GM12878 (cell line): Measurements from ENCODE around the gene CCS. TPM values are rescaled to one million over a fixed set of nuclear protein-coding genes. Genes with fewer than 3 reads are reported as not detected.

ENCODE experiments used
- ATAC-seq: fragments of 200-7000 bp; cut with Tn5 transposase; 3 replicates; pipeline ENCODE4 v1.9.1; 2020; ENCODE audit warnings: mild to moderate bottlenecking, moderate library complexity
- BruUV-seq: library from RNA; stranded (reverse); fragments of 400-500 nt; replicated peaks from 2 replicates; lab custom pipeline; 2021; lab: Mats Ljungman, UMichigan
- CTCF ChIA-PET: fragments of 300-600 bp; sonication (Branson Sonifier 250); formaldehyde crosslinking; extraction: SDS; loops from one replicate; lab custom pipeline; 2021; ENCODE audit warnings: inconsistent platforms; lab: Yijun Ruan, JAX
- POLR2A ChIA-PET: fragments of 350-600 bp; formaldehyde crosslinking; extraction: SDS; loops from one replicate; lab custom pipeline; 2021; ENCODE audit warnings: inconsistent platforms; lab: Charles Lee
- RAD21 ChIA-PET: fragments of 300-600 bp; sonication (Branson Sonifier 250); formaldehyde crosslinking; loops from one replicate; lab custom pipeline; 2023; ENCODE audit warnings: antibody characterized with exemption; ENCODE audit not compliant: unreplicated experiment; lab: Charles Lee
- SMC1A ChIA-PET: fragments of 300-600 bp; sonication (Branson Sonifier 250); formaldehyde crosslinking; loops from one replicate; lab custom pipeline; 2023; ENCODE audit not compliant: unreplicated experiment, uncharacterized antibody; lab: Charles Lee
- DNase-seq: peaks from one replicate; pipeline ENCODE4 v3.0.0-alpha.2; 2011; ENCODE audit warnings: low read depth, low spot score
- FAIRE-seq: peaks from 3 replicates; lab custom pipeline; 2011; peaks lifted over from hg19 to GRCh38; lab: Jason Lieb, UNC
- H2AFZ ChIP-seq: 2 replicates; pipeline ENCODE4 v1.6.0; 2011; ENCODE audit warnings: low read depth, low read length, control low read depth; ENCODE audit not compliant: control insufficient read depth
- H3K27ac ChIP-seq: 2 replicates; pipeline ENCODE4 v1.5.1; 2011; ENCODE audit warnings: control low read depth; ENCODE audit not compliant: control insufficient read depth, insufficient read depth
- H3K27me3 ChIP-seq, 2 experiments: replicated peaks in 1 of 2; 2 replicates each; pipeline versions ENCODE4 v1.6.0 to v1.6.1; 2011; ENCODE audit warnings: low read length in 1 of 2; ENCODE audit not compliant: control insufficient read depth in 2 of 2, insufficient read depth in 2 of 2
- H3K36me3 ChIP-seq, 2 experiments: 2 replicates each; pipeline ENCODE4 v1.5.1; 2011; ENCODE audit warnings: low read length in 1 of 2; ENCODE audit not compliant: control insufficient read depth in 2 of 2, insufficient read depth in 2 of 2
- H3K4me1 ChIP-seq: 2 replicates; pipeline ENCODE4 v1.6.1; 2011; ENCODE audit warnings: mild to moderate bottlenecking, low read length, moderate library complexity, mixed read lengths; ENCODE audit not compliant: control insufficient read depth, insufficient read depth
- H3K4me2 ChIP-seq: 2 replicates; pipeline ENCODE4 v1.6.0; 2011; ENCODE audit warnings: control low read depth; ENCODE audit not compliant: control insufficient read depth, insufficient read depth
- H3K4me3 ChIP-seq: fragments of 200-600 bp; sonication (generic); 2 replicates; pipeline ENCODE4 v1.5.1; 2016
- H3K79me2 ChIP-seq: 2 replicates; pipeline ENCODE4 v1.6.0; 2011; ENCODE audit warnings: low read length; ENCODE audit not compliant: control insufficient read depth, insufficient read depth
- H3K9ac ChIP-seq: 2 replicates; pipeline ENCODE4 v1.8.0; 2011; ENCODE audit warnings: low read length, control low read depth, mixed read lengths; ENCODE audit not compliant: control insufficient read depth, insufficient read depth
- H3K9me3 ChIP-seq: replicated peaks from 3 replicates; pipeline ENCODE4 v1.5.1; 2011; ENCODE audit warnings: mild to moderate bottlenecking, low read length; ENCODE audit not compliant: control insufficient read depth, insufficient read depth
- H4K20me1 ChIP-seq: 2 replicates; pipeline ENCODE4 v1.6.0; 2011; ENCODE audit not compliant: control insufficient read depth, insufficient read depth
- CBX5 ChIP-seq: sonication (generic); IDR thresholded peaks from 2 replicates; pipeline ENCODE4 v1.6.1; 2016; ENCODE audit warnings: low read depth, moderate library complexity, mild to moderate bottlenecking, inconsistent platforms
- CEBPB ChIP-seq, 2 experiments: fragments of 150-350 bp in 1 of 2; IDR thresholded peaks; 2 replicates each; pipeline ENCODE4 v1.6.1; 2012 to 2014; ENCODE audit warnings: low read depth in 2 of 2, low read length in 2 of 2, borderline replicate concordance in 1 of 2, inconsistent platforms in 1 of 2
- FOXK2 ChIP-seq: fragments of 450-650 bp; IDR thresholded peaks from 2 replicates; pipeline ENCODE4 v1.6.1; 2017; ENCODE audit warnings: mild to moderate bottlenecking, moderate library complexity
- FOXM1 ChIP-seq: IDR thresholded peaks from 2 replicates; pipeline ENCODE4 v1.6.1; 2012; ENCODE audit warnings: low read depth, mild to moderate bottlenecking, inconsistent platforms, low read length, moderate library complexity
- HCFC1 ChIP-seq: fragments of 150-350 bp; IDR thresholded peaks from 2 replicates; pipeline ENCODE4 v1.6.1; 2014; ENCODE audit warnings: low read length
- NBN ChIP-seq: fragments of 450-650 bp; IDR thresholded peaks from 2 replicates; pipeline ENCODE4 v1.6.1; 2016
- WRNIP1 ChIP-seq: IDR thresholded peaks from 2 replicates; pipeline ENCODE4 v1.6.1; 2011; ENCODE audit warnings: low read depth, low read length, improper control_type of control experiment, borderline replicate concordance
- ZBED1 ChIP-seq: IDR thresholded peaks from 2 replicates; pipeline ENCODE4 v1.6.1; 2016; ENCODE audit warnings: borderline replicate concordance
- ZNF217 ChIP-seq: fragments of 450-650 bp; IDR thresholded peaks from 2 replicates; pipeline ENCODE4 v1.6.1; 2017; ENCODE audit warnings: antibody characterized with exemption, mild to moderate bottlenecking
- WGBS: methylation state at CpG from one replicate; pipeline ENCODE4 v1.1.6; 2016; ENCODE audit warnings: low lambda C conversion rate; ENCODE audit not compliant: insufficient replicate concordance, insufficient coverage; ENCODE audit errors: missing lambda C conversion rate; 5-methylcytosine and 5-hydroxymethylcytosine counted together
- in situ Hi-C: fragments of 300-500 bp; cut with MboI; formaldehyde crosslinking; loops from 9 replicates; pipeline ENCODE4 v1.14.3; 2018; ENCODE audit warnings: mixed read lengths
- intact Hi-C: fragments of 100-400 bp; cut with micrococcal nuclease; formaldehyde crosslinking; loops from one replicate; pipeline ENCODE4 v1.14.2; 2022; ENCODE audit not compliant: unreplicated experiment
- polyA plus RNA-seq, 11 experiments: library from polyadenylated mRNA; depleted of rRNA in 4 of 11; unstranded in 6 of 11; stranded (reverse) in 5 of 11; fragments of >200 nt; fragmentation: Nextera tagmentation in 4 of 11; fragmentation: Illumina TruSeq in 1 of 11; extraction: Ambion mirVana in 4 of 11; extraction: Trizol in 1 of 11; gene quantifications; 1 replicate in 1 of 11; 2 replicates in 10 of 11; pipeline versions ENCODE4 v1.2.1 to v1.2.3, GENCODE V29; 2011 to 2016; ENCODE audit warnings: inconsistent platforms in 2 of 11, missing spikeins in 2 of 11, low read depth in 1 of 11
- total RNA-seq, 4 experiments: library from RNA; depleted of rRNA in 3 of 4; stranded (reverse); fragments of >200 nt in 3 of 4; fragmentation: Illumina TruSeq in 1 of 4; extraction: Trizol in 1 of 4; gene quantifications; 2 replicates each; pipeline versions ENCODE4 v1.2.1 to v1.2.3, GENCODE V29; 2013 to 2021
- TF ChIP-seq, protein P1 (sequence below): IDR thresholded peaks from 2 replicates; pipeline ENCODE4 v1.6.1; 2012; ENCODE audit warnings: low read length, inconsistent platforms
- TF ChIP-seq, protein P2 (sequence below): IDR thresholded peaks from 2 replicates; pipeline ENCODE4 v1.6.1; 2012; ENCODE audit warnings: mild to moderate bottlenecking, low read depth, low read length
- TF ChIP-seq, protein P3 (sequence below): fragments of 450-650 bp; IDR thresholded peaks from 2 replicates; pipeline ENCODE4 v1.6.1; 2016; ENCODE audit warnings: mild to moderate bottlenecking, moderate library complexity, borderline replicate concordance

Gene CCS
- total and polyA plus RNA-seq, 10 of the 15 experiments (the other 5 are each of a cell fraction or from before 2014, with no cell fraction given): 1.5 to 44.2 (median 30.6) TPM

DNA sequence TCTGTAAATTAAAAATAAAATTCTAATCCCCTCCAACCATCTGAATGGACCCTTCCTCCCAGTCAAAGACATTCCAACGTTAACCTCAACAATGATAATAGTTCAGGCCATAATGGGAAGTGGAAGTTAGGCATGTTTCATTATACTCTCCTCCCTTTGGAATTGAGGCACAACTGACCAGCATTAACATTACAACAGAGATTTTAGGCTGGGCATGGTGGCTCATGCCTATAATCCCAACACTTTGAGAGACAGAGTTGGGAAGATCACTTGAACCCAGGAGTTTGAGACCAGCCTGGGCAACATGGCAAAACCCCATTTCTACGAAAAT, 22.2 kb upstream of the CCS start:
- SMC1A ChIA-PET: no interaction called here
- H3K9me3 ChIP-seq: no peaks in the 10 kb centered on the region
- in situ Hi-C loops (no loop called here), intact Hi-C loops (loop anchor here (10.0 kb wide), 1 partner anchor 264 kb away; no protein-coding TSS in a partner anchor)
- DNase-seq (no peak), ATAC-seq (no peak), FAIRE-seq (no peak)
- WGBS: 30% methylated on average over 2 of the region's 2 CpGs
- H3K9ac ChIP-seq: no peak overlapping the region
- POLR2A ChIA-PET: interaction anchor here (0.6 to 0.7 kb wide), 2 partner anchors 173 to 481 kb away, joined by 3 to 4 read pairs; no protein-coding TSS in a partner anchor
- H4K20me1 ChIP-seq: no peaks in the 10 kb centered on the region
- RAD21 ChIA-PET: interaction anchor here (0.6 kb wide), 1 partner anchor 111 kb away, joined by 3 read pairs; no protein-coding TSS in a partner anchor
- H3K27ac ChIP-seq: no peak overlapping the region
- H3K4me2 ChIP-seq: no peak overlapping the region
- no TSS peak for BruUV-seq
- H3K27me3 ChIP-seq: peaks cover 0 to 6% of the 10 kb centered on the region in 2 experiments; a peak in 3 of 4 replicates
- CTCF ChIA-PET: no interaction called here
- H3K36me3 ChIP-seq: no peaks in the 10 kb centered on the region
- H2AFZ ChIP-seq: no peak overlapping the region
- H3K4me3 ChIP-seq: no peak overlapping the region
- H3K4me1 ChIP-seq: no peaks in the 10 kb centered on the region
- H3K79me2 ChIP-seq: no peaks in the 10 kb centered on the region
- TF ChIP-seq FOXM1 (no peak), WRNIP1 (no peak), NBN (no peak), FOXK2 (no peak), CEBPB (IDR thresholded peaks at IDR 0.05; ENCODE audit: borderline replicate concordance in 1 of 2, low read depth in 2 of 2, low read length in 2 of 2) (no peak), ZNF217 (no peak), CBX5 (no peak), HCFC1 (no peak), ZBED1 (no peak)
- TF ChIP-seq, protein P1, sequence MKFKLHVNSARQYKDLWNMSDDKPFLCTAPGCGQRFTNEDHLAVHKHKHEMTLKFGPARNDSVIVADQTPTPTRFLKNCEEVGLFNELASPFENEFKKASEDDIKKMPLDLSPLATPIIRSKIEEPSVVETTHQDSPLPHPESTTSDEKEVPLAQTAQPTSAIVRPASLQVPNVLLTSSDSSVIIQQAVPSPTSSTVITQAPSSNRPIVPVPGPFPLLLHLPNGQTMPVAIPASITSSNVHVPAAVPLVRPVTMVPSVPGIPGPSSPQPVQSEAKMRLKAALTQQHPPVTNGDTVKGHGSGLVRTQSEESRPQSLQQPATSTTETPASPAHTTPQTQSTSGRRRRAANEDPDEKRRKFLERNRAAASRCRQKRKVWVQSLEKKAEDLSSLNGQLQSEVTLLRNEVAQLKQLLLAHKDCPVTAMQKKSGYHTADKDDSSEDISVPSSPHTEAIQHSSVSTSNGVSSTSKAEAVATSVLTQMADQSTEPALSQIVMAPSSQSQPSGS: no peak
- TF ChIP-seq, protein P2, sequence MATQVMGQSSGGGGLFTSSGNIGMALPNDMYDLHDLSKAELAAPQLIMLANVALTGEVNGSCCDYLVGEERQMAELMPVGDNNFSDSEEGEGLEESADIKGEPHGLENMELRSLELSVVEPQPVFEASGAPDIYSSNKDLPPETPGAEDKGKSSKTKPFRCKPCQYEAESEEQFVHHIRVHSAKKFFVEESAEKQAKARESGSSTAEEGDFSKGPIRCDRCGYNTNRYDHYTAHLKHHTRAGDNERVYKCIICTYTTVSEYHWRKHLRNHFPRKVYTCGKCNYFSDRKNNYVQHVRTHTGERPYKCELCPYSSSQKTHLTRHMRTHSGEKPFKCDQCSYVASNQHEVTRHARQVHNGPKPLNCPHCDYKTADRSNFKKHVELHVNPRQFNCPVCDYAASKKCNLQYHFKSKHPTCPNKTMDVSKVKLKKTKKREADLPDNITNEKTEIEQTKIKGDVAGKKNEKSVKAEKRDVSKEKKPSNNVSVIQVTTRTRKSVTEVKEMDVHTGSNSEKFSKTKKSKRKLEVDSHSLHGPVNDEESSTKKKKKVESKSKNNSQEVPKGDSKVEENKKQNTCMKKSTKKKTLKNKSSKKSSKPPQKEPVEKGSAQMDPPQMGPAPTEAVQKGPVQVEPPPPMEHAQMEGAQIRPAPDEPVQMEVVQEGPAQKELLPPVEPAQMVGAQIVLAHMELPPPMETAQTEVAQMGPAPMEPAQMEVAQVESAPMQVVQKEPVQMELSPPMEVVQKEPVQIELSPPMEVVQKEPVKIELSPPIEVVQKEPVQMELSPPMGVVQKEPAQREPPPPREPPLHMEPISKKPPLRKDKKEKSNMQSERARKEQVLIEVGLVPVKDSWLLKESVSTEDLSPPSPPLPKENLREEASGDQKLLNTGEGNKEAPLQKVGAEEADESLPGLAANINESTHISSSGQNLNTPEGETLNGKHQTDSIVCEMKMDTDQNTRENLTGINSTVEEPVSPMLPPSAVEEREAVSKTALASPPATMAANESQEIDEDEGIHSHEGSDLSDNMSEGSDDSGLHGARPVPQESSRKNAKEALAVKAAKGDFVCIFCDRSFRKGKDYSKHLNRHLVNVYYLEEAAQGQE: no peak
- TF ChIP-seq, protein P3, sequence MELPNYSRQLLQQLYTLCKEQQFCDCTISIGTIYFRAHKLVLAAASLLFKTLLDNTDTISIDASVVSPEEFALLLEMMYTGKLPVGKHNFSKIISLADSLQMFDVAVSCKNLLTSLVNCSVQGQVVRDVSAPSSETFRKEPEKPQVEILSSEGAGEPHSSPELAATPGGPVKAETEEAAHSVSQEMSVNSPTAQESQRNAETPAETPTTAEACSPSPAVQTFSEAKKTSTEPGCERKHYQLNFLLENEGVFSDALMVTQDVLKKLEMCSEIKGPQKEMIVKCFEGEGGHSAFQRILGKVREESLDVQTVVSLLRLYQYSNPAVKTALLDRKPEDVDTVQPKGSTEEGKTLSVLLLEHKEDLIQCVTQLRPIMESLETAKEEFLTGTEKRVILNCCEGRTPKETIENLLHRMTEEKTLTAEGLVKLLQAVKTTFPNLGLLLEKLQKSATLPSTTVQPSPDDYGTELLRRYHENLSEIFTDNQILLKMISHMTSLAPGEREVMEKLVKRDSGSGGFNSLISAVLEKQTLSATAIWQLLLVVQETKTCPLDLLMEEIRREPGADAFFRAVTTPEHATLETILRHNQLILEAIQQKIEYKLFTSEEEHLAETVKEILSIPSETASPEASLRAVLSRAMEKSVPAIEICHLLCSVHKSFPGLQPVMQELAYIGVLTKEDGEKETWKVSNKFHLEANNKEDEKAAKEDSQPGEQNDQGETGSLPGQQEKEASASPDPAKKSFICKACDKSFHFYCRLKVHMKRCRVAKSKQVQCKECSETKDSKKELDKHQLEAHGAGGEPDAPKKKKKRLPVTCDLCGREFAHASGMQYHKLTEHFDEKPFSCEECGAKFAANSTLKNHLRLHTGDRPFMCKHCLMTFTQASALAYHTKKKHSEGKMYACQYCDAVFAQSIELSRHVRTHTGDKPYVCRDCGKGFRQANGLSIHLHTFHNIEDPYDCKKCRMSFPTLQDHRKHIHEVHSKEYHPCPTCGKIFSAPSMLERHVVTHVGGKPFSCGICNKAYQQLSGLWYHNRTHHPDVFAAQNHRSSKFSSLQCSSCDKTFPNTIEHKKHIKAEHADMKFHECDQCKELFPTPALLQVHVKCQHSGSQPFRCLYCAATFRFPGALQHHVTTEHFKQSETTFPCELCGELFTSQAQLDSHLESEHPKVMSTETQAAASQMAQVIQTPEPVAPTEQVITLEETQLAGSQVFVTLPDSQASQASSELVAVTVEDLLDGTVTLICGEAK: no peak
